Measurements from ENCODE around the gene FAM20C. TPM values are rescaled to one million over a fixed set of nuclear protein-coding genes. Genes with fewer than 3 reads are reported as not detected.
A peak's percentile ranks its signal among the peaks of the same experiment; 100 is the strongest.

FAM20C gene
- total and polyA plus RNA-seq, 7 experiments from 2014 or later: 0.22 to 27.0 (median 4.6) TPM; not detected in 2

- ChIA-PET CTCF (no interaction called here), POLR2A (no interaction called here)
- Mint-ChIP-seq H3K27me3 (no peaks in the 10 kb centered on the region), H3K4me1 (peaks cover 0 to 6% (median 0%) of the 10 kb centered on the region in 7 donors), H3K36me3 (no peaks in the 10 kb centered on the region), H3K4me3 (no peak overlapping the region), H3K9me3 (no peaks in the 10 kb centered on the region), H3K27ac (no peak overlapping the region)
- no peaks in the 10 kb centered on the region for H3K4me1 ChIP-seq (ENCODE audit: control insufficient read depth in 2 of 2, insufficient read depth in 2 of 2, low read length in 2 of 2)
- no peaks in the 10 kb centered on the region for H3K9me3 ChIP-seq (ENCODE audit: control insufficient read depth in 2 of 3, low read length in 3 of 3)
- H3K27ac ChIP-seq (ENCODE audit: low read depth, low read length): no peak overlapping the region
- intact Hi-C loops (cut with micrococcal nuclease): no loop called here
- no peak overlapping the region for H3K4me3 ChIP-seq (ENCODE audit: low read length)
- ATAC-seq (peak; percentile 48), DNase-seq (no peak)
- no peaks in the 10 kb centered on the region for H3K36me3 ChIP-seq (ENCODE audit: control insufficient read depth in 2 of 3, insufficient read depth in 3 of 3, low read length in 3 of 3)
- no peaks in the 10 kb centered on the region for H3K27me3 ChIP-seq (ENCODE audit: control insufficient read depth in 2 of 2, insufficient read depth in 2 of 2, low read length in 2 of 2)
Observed at GRCh38 chr7:222716-223041, 30.3 kb downstream of the FAM20C start.

GRCh38 chr7:223118-223800 is 30.9 kb downstream of the FAM20C start:
- Mint-ChIP-seq H3K9me3 (no peaks in the 10 kb centered on the region), H3K36me3 (no peaks in the 10 kb centered on the region), H3K27me3 (no peaks in the 10 kb centered on the region), H3K27ac (no peak overlapping the region), H3K4me1 (peaks cover 0 to 6% (median 0%) of the 10 kb centered on the region in 7 donors), H3K4me3 (no peak overlapping the region)
- Histone ChIP-seq H3K27ac (ENCODE audit: low read depth, low read length) (no peak overlapping the region), H3K4me3 (ENCODE audit: low read length) (no peak overlapping the region), H3K36me3 (ENCODE audit: control insufficient read depth in 2 of 3, insufficient read depth in 3 of 3, low read length in 3 of 3) (no peaks in the 10 kb centered on the region), H3K4me1 (ENCODE audit: control insufficient read depth in 2 of 2, insufficient read depth in 2 of 2, low read length in 2 of 2) (no peaks in the 10 kb centered on the region), H3K9me3 (ENCODE audit: control insufficient read depth in 2 of 3, low read length in 3 of 3) (no peaks in the 10 kb centered on the region), H3K27me3 (ENCODE audit: control insufficient read depth in 2 of 2, insufficient read depth in 2 of 2, low read length in 2 of 2) (no peaks in the 10 kb centered on the region)
- DNase-seq (no peak), ATAC-seq (peak; percentile 3)
- intact Hi-C loops (cut with micrococcal nuclease): no loop called here
- ChIA-PET POLR2A (no interaction called here), CTCF (no interaction called here)

- CTCF ChIA-PET: no interaction called here
- Mint-ChIP-seq H3K36me3 (no peaks in the 10 kb centered on the region), H3K4me1 (peaks cover 0 to 6% (median 0%) of the 10 kb centered on the region in 7 donors)
Observed at GRCh38 chr7:223861-224260, 31.5 kb downstream of the FAM20C start.

GRCh38 chr7:226281-226895 is 34.0 kb downstream of the FAM20C start:
- Histone ChIP-seq H3K4me3 (ENCODE audit: low read length) (no peak overlapping the region), H3K9me3 (ENCODE audit: control insufficient read depth in 2 of 3, low read length in 3 of 3) (no peaks in the 10 kb centered on the region), H3K4me1 (ENCODE audit: control insufficient read depth in 2 of 2, insufficient read depth in 2 of 2, low read length in 2 of 2) (no peaks in the 10 kb centered on the region), H3K36me3 (ENCODE audit: control insufficient read depth in 2 of 3, insufficient read depth in 3 of 3, low read length in 3 of 3) (no peaks in the 10 kb centered on the region), H3K27ac (ENCODE audit: low read depth, low read length) (no peak overlapping the region), H3K27me3 (ENCODE audit: control insufficient read depth in 2 of 2, insufficient read depth in 2 of 2, low read length in 2 of 2) (no peaks in the 10 kb centered on the region)
- H3K36me3 Mint-ChIP-seq: no peaks in the 10 kb centered on the region
- DNase-seq: no peak
- no peak for ATAC-seq
- peaks cover 0 to 6% (median 0%) of the 10 kb centered on the region in 7 donors for H3K4me1 Mint-ChIP-seq
- CTCF ChIA-PET: no interaction called here
- intact Hi-C loops (cut with micrococcal nuclease): no loop called here
- no peaks in the 10 kb centered on the region for H3K9me3 Mint-ChIP-seq
- H3K27me3 Mint-ChIP-seq: peaks cover 0 to 15% (median 0%) of the 10 kb centered on the region in 5 donors
- H3K4me3 Mint-ChIP-seq: no peak overlapping the region
- POLR2A ChIA-PET: no interaction called here
- H3K27ac Mint-ChIP-seq: no peak overlapping the region

More at GRCh38 chr7:223861-224260, 31.5 kb downstream of the FAM20C start:
- H3K4me1 ChIP-seq (ENCODE audit: control insufficient read depth in 2 of 2, insufficient read depth in 2 of 2, low read length in 2 of 2): no peaks in the 10 kb centered on the region
- ATAC-seq: no peak
- no peaks in the 10 kb centered on the region for H3K9me3 Mint-ChIP-seq
- POLR2A ChIA-PET: no interaction called here
- intact Hi-C loops (cut with micrococcal nuclease): no loop called here
- no peak overlapping the region for H3K27ac Mint-ChIP-seq
- H3K27me3 Mint-ChIP-seq: no peaks in the 10 kb centered on the region
- DNase-seq: no peak
- H3K4me3 Mint-ChIP-seq: no peak overlapping the region
- no peaks in the 10 kb centered on the region for H3K9me3 ChIP-seq (ENCODE audit: control insufficient read depth in 2 of 3, low read length in 3 of 3)
- no peaks in the 10 kb centered on the region for H3K36me3 ChIP-seq (ENCODE audit: control insufficient read depth in 2 of 3, insufficient read depth in 3 of 3, low read length in 3 of 3)
- H3K27me3 ChIP-seq (ENCODE audit: control insufficient read depth in 2 of 2, insufficient read depth in 2 of 2, low read length in 2 of 2): no peaks in the 10 kb centered on the region
- no peak overlapping the region for H3K27ac ChIP-seq (ENCODE audit: low read depth, low read length)
- no peak overlapping the region for H3K4me3 ChIP-seq (ENCODE audit: low read length)

GRCh38 chr7:227926-228325 is 35.6 kb downstream of the FAM20C start:
- Histone ChIP-seq H3K27ac (ENCODE audit: low read depth, low read length) (no peak overlapping the region), H3K9me3 (ENCODE audit: control insufficient read depth in 2 of 3, low read length in 3 of 3) (no peaks in the 10 kb centered on the region), H3K4me1 (ENCODE audit: control insufficient read depth in 2 of 2, insufficient read depth in 2 of 2, low read length in 2 of 2) (no peaks in the 10 kb centered on the region), H3K27me3 (ENCODE audit: control insufficient read depth in 2 of 2, insufficient read depth in 2 of 2, low read length in 2 of 2) (no peaks in the 10 kb centered on the region), H3K4me3 (ENCODE audit: low read length) (no peak overlapping the region), H3K36me3 (ENCODE audit: control insufficient read depth in 2 of 3, insufficient read depth in 3 of 3, low read length in 3 of 3) (no peaks in the 10 kb centered on the region)
- Mint-ChIP-seq H3K27ac (no peak overlapping the region), H3K27me3 (peaks cover 0 to 15% (median 0%) of the 10 kb centered on the region in 5 donors), H3K4me1 (peaks cover 0 to 2% (median 0%) of the 10 kb centered on the region in 7 donors), H3K36me3 (no peaks in the 10 kb centered on the region), H3K9me3 (no peaks in the 10 kb centered on the region), H3K4me3 (no peak overlapping the region)
- DNase-seq: no peak
- ChIA-PET CTCF (no interaction called here), POLR2A (no interaction called here)
- ATAC-seq: no peak
- intact Hi-C loops (cut with micrococcal nuclease): no loop called here

GRCh38 chr7:228610-229009 is 36.2 kb downstream of the FAM20C start:
- ATAC-seq (no peak), DNase-seq (no peak)
- no peaks in the 10 kb centered on the region for H3K36me3 Mint-ChIP-seq
- peaks cover 0 to 15% (median 0%) of the 10 kb centered on the region in 5 donors for H3K27me3 Mint-ChIP-seq
- Histone ChIP-seq H3K36me3 (ENCODE audit: control insufficient read depth in 2 of 3, insufficient read depth in 3 of 3, low read length in 3 of 3) (no peaks in the 10 kb centered on the region), H3K9me3 (ENCODE audit: control insufficient read depth in 2 of 3, low read length in 3 of 3) (no peaks in the 10 kb centered on the region), H3K27ac (ENCODE audit: low read depth, low read length) (no peak overlapping the region), H3K27me3 (ENCODE audit: control insufficient read depth in 2 of 2, insufficient read depth in 2 of 2, low read length in 2 of 2) (no peaks in the 10 kb centered on the region), H3K4me3 (ENCODE audit: low read length) (no peak overlapping the region), H3K4me1 (ENCODE audit: control insufficient read depth in 2 of 2, insufficient read depth in 2 of 2, low read length in 2 of 2) (no peaks in the 10 kb centered on the region)
- CTCF ChIA-PET: no interaction called here
- H3K4me1 Mint-ChIP-seq: no peaks in the 10 kb centered on the region
- H3K4me3 Mint-ChIP-seq: no peak overlapping the region
- H3K9me3 Mint-ChIP-seq: no peaks in the 10 kb centered on the region
- no peak overlapping the region for H3K27ac Mint-ChIP-seq
- POLR2A ChIA-PET: no interaction called here
- intact Hi-C loops (cut with micrococcal nuclease): no loop called here
